ENCODE data around the gene SOAT2.
A peak's percentile ranks its signal among the peaks of the same experiment; 100 is the strongest.

Gene SOAT2

DNA sequence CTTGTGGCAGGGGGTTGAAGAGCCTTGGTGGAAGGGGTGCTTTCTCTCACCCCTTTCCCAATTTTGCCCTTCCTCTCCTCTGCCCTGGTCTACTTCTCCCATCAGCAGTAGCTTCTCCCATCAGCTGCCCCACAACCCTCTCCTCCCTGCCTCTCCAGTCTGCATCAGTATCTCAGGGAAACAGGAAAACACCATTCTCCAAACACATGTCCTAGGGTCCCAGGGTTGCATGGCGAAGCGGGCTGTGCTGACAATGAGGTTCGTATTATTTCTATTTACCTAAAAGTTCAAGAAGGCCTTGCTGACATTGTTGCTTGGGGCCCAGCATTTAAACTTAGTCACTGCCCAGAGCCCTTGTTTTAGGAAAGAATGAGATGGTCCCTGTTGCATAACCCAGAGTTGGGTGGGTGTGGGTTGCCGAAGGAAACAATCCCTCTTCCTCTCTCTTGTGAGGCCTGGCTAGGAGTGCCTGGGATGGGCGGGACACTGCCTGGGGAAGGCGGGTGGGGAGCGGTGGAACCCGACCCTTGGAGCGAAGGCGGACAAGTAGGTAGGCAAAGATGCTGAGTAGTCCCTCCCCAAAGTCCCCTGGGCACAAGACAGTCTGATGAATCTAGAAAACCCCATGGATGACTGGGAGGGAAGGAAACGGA lies 7.1 kb upstream of the SOAT2 start:
- no peak for FAIRE-seq
- no peak for TF ChIP-seq TAF1 (IDR thresholded peaks at IDR 0.05; ENCODE audit: borderline replicate concordance, low read depth, low read length)
- TF ChIP-seq POLR2AphosphoS5 (IDR thresholded peaks at IDR 0.05; ENCODE audit: low read depth, low read length): no peak
- TF ChIP-seq POLR2A (IDR thresholded peaks at IDR 0.05; ENCODE audit: low read depth, low read length): no peak

DNA sequence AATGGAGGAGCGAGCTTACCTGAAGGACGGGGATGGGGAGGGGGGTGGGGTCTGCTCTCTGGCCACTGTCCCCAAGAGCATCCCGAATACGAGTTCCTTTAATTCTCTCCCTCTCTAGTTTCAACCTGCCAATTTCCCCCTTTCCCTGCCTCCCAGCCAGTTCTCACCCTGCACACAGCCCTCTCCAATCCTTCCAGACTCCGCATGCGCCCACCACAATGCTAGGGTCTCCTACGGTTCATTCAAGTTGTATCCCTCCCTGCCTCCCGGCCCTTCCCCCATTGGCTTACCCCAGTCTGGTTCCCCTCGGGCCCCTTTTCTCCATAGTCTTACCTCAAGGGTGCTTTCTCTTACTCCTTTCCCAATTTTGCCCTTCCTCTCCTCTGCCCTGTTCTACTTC lies 6.5 kb upstream of the SOAT2 start:
- DNase-seq (ENCODE audit: insufficient read length) (no peak), FAIRE-seq (no peak)
- TF ChIP-seq TAF1 (IDR thresholded peaks at IDR 0.05; ENCODE audit: borderline replicate concordance, low read depth, low read length): no peak
- no peak for TF ChIP-seq POLR2AphosphoS5 (IDR thresholded peaks at IDR 0.05; ENCODE audit: low read depth, low read length)
- no peak for TF ChIP-seq POLR2A (IDR thresholded peaks at IDR 0.05; ENCODE audit: low read depth, low read length)

More for the DNA sequence above, 7.1 kb upstream of the SOAT2 start:
- DNase-seq (ENCODE audit: insufficient read length): no peak

DNA sequence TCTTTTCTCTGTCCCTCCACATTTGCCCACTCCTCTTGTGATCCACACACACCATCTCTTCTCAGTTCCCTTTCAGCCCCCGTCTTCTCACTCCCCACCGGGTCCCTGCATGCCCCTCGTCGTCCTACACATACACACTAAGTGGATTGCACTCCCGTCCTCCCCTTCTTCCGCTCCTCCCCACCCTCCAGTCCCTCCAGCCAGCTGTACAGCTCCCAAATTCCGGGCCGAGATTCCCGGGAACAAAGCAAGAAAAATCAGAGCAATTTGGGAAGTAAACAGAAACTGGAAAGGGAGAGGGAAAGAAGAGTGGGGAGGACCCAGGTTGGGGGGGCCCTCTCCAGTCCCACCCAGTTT lies 6.1 kb upstream of the SOAT2 start:
- no peak for DNase-seq (ENCODE audit: insufficient read length)
- FAIRE-seq: no peak
- no peak for TF ChIP-seq POLR2AphosphoS5 (IDR thresholded peaks at IDR 0.05; ENCODE audit: low read depth, low read length)
- TF ChIP-seq TAF1 (IDR thresholded peaks at IDR 0.05; ENCODE audit: borderline replicate concordance, low read depth, low read length): no peak
- TF ChIP-seq POLR2A (IDR thresholded peaks at IDR 0.05; ENCODE audit: low read depth, low read length): no peak

GRCh38 chr12:53097564-53098353 lies 5.5 kb upstream of the SOAT2 start, which contains the start of gene IGFBP6:
Gene IGFBP6 (plus strand): TSS chr12:53097667. CDS start chr12:53097718, 51 bp downstream.
- DNase-seq (ENCODE audit: insufficient read length): no peak
- TF ChIP-seq POLR2A (IDR thresholded peaks at IDR 0.05; ENCODE audit: low read depth, low read length) (no peak), POLR2AphosphoS5 (IDR thresholded peaks at IDR 0.05; ENCODE audit: low read depth, low read length) (no peak), TAF1 (IDR thresholded peaks at IDR 0.05; ENCODE audit: borderline replicate concordance, low read depth, low read length) (no peak)
- no peak for FAIRE-seq

DNA sequence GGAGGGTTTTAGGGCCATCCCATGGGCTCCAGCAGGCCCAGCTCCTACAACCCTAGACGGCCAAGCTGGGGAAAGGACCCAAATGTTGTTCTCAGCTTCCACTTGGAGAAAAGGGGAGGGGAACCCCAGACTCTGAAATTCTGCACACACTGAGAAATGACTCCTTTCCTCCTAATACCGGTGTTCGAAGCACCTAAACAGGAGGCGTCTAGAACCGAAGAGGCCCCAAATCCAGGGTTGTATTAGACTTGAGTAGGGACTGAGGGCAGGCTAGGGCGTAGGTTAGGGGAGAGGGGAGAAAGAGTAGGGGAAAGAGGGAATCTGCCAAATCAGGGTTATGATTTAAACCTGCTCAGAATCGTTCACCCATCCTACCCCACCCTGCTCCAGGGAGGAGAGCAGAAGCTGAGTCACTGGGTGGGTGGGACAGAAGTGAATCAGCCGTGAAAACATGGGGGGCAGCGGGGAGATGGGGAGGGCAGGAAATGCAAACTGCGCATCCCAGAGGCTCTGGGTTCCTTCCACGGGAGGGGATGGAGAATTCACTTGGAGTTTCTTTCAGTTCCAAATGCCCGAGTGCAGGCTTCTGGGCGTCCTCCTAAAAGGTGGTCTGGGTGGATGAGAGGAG lies 4.8 kb upstream of the SOAT2 start:
- FAIRE-seq (no peak), DNase-seq (ENCODE audit: insufficient read length) (no peak)
- TF ChIP-seq POLR2A (IDR thresholded peaks at IDR 0.05; ENCODE audit: low read depth, low read length) (no peak), TAF1 (IDR thresholded peaks at IDR 0.05; ENCODE audit: borderline replicate concordance, low read depth, low read length) (no peak), POLR2AphosphoS5 (IDR thresholded peaks at IDR 0.05; ENCODE audit: low read depth, low read length) (no peak)

DNA sequence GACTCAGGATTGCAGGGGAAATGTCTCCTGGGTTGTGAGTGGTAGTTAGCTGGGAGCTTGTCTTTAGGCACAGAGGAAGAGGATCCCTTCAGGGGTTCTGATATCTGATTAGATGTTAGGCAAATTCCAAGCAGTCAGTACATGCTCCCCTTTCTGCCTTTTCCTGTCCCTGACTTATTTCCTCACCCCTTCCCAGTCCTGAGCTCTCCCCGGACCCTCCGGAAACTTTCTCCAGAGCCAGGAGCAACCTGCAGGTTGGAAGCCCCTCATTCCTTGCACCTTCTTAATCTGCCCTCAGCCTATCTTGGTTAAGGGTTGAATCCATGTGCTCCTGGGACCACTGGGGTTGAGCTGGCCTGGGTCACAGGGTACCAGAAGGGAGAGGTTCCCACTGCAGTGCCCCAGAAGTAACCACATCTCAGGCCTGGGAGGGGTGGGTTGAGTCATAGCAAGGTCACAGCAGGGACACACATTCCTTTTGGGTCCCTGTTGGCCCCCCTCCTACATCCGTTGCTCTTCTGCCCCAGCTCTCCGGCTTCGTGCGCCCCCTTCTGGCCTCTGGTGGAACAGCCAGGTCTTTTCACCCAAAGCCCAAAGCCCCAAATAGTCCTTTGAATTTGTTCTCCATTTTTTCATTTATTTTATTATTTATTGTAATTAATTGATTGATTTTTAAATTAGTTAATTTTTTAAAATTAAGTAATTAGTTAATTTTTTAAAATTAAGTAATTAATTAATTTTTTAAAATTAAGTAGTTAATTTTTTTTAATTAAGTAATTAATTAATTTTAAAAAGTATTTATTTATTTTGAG lies 4.0 kb upstream of the SOAT2 start:
- no peak for TF ChIP-seq POLR2AphosphoS5 (IDR thresholded peaks at IDR 0.05; ENCODE audit: low read depth, low read length)
- TF ChIP-seq POLR2A (IDR thresholded peaks at IDR 0.05; ENCODE audit: low read depth, low read length): no peak
- TF ChIP-seq TAF1 (IDR thresholded peaks at IDR 0.05; ENCODE audit: borderline replicate concordance, low read depth, low read length): no peak
- DNase-seq (ENCODE audit: insufficient read length) (peak; percentile 71), FAIRE-seq (peak; percentile 38)

GRCh38 chr12:53100466-53101151 lies 2.7 kb upstream of the SOAT2 start:
- DNase-seq (ENCODE audit: insufficient read length) (no peak), FAIRE-seq (no peak)
- TF ChIP-seq POLR2A (IDR thresholded peaks at IDR 0.05; ENCODE audit: low read depth, low read length) (no peak), POLR2AphosphoS5 (IDR thresholded peaks at IDR 0.05; ENCODE audit: low read depth, low read length) (no peak), TAF1 (IDR thresholded peaks at IDR 0.05; ENCODE audit: borderline replicate concordance, low read depth, low read length) (no peak)

DNA sequence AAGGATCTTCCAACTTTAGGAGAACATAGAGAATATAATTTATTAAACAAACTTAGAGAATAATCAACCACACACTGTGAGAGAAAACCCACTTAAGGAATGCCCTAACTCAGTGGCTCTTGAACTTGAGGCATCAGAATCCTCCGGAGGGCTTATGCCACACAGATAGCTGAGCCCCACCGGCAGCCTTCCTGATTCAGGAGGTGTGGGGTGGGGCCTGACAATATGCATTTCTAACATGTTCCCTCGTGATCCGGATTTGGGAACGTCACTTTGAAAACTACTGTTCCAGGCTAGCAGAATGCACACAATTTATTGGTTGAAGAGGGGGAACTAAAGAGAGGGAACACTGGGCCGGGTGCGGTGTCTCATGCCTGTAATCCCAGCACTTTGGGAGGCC lies 2.0 kb upstream of the SOAT2 start:
- FAIRE-seq: no peak
- no peak for DNase-seq (ENCODE audit: insufficient read length)

DNA sequence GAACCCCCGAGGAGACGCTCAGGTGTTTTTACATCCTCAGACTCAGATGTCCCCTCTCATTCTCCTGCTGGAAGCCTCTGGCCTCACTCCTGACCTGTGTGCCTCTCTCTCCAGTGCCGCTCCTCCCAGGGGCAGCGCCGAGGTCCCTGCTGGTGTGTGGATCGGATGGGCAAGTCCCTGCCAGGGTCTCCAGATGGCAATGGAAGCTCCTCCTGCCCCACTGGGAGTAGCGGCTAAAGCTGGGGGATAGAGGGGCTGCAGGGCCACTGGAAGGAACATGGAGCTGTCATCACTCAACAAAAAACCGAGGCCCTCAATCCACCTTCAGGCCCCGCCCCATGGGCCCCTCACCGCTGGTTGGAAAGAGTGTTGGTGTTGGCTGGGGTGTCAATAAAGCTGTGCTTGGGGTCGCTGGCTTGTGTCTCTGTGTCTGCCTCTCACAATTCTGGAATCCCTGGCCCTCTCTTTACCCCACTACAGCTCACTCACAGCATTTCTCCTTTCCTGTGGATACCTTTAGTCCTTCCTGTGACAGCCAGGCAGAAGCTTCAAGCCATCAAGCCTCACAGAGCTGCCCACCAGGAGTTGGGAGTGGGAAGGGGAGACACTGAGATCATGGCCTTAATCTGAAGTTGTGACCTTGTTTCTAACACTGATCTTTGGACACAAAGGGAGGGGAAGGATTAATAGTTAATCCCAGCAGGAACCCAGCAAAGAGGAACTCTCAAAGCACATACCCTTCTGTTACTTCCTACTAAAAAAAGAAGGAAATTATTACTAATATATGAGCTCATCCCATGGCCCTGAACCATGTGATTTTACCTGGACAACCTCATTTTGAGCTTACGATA lies 1.1 kb upstream of the SOAT2 start:
- FAIRE-seq: no peak
- DNase-seq (ENCODE audit: insufficient read length): no peak
- TF ChIP-seq TAF1 (IDR thresholded peaks at IDR 0.05; ENCODE audit: borderline replicate concordance, low read depth, low read length) (no peak), POLR2A (IDR thresholded peaks at IDR 0.05; ENCODE audit: low read depth, low read length) (no peak), POLR2AphosphoS5 (IDR thresholded peaks at IDR 0.05; ENCODE audit: low read depth, low read length) (no peak)

More for the DNA sequence above, 2.0 kb upstream of the SOAT2 start:
- TF ChIP-seq POLR2AphosphoS5 (IDR thresholded peaks at IDR 0.05; ENCODE audit: low read depth, low read length): no peak
- no peak for TF ChIP-seq TAF1 (IDR thresholded peaks at IDR 0.05; ENCODE audit: borderline replicate concordance, low read depth, low read length)
- TF ChIP-seq POLR2A (IDR thresholded peaks at IDR 0.05; ENCODE audit: low read depth, low read length): no peak

GRCh38 chr12:53103860-53104305 lies 597 bp downstream of the SOAT2 start:
- DNase-seq (ENCODE audit: insufficient read length) (no peak), FAIRE-seq (no peak)
- TF ChIP-seq POLR2A (IDR thresholded peaks at IDR 0.05; ENCODE audit: low read depth, low read length): no peak
- TF ChIP-seq POLR2AphosphoS5 (IDR thresholded peaks at IDR 0.05; ENCODE audit: low read depth, low read length): no peak
- no peak for TF ChIP-seq TAF1 (IDR thresholded peaks at IDR 0.05; ENCODE audit: borderline replicate concordance, low read depth, low read length)

Measured in GM12892 (cell line).